K562 (cell line): ENCODE measurements around the gene MAN1A1. TPM values are rescaled to one million over a fixed set of nuclear protein-coding genes. Genes with fewer than 3 reads are reported as not detected.

ENCODE experiments used
- CBFA2T2 ChIP-seq: fragments of 450-650 bp; conservative IDR thresholded peaks from 2 replicates; pipeline ENCODE4 v1.6.1; 2017; ENCODE audit warnings: mild to moderate bottlenecking
- CBFA2T3 ChIP-seq: fragments of 450-650 bp; IDR thresholded peaks from 2 replicates; pipeline ENCODE4 v1.6.1; 2017
- DPF2 ChIP-seq: fragments of 450-650 bp; IDR thresholded peaks from 2 replicates; pipeline ENCODE4 v1.6.1; 2016
- GABPB1 ChIP-seq: sonication (generic); formaldehyde crosslinking; IDR thresholded peaks from 2 replicates; pipeline ENCODE4 v1.8.0; 2022; ENCODE audit warnings: mild to moderate bottlenecking, missing genetic modification reagents
- GATAD2A ChIP-seq: fragments of 450-650 bp; IDR thresholded peaks from 2 replicates; pipeline ENCODE4 v1.6.1; 2017
- HDAC2 ChIP-seq: fragments of 450-650 bp; IDR thresholded peaks from 2 replicates; pipeline ENCODE4 v1.6.1; 2016; ENCODE audit warnings: mild to moderate bottlenecking
- KLF13 ChIP-seq: fragments of 450-650 bp; IDR thresholded peaks from 2 replicates; pipeline ENCODE4 v1.6.1; 2016; ENCODE audit warnings: missing genetic modification characterization, low read depth, mild to moderate bottlenecking, missing compliant biosample characterization, moderate library complexity, borderline replicate concordance
- L3MBTL2 ChIP-seq: fragments of 450-650 bp; IDR thresholded peaks from 2 replicates; pipeline ENCODE4 v1.6.1; 2016; ENCODE audit warnings: mild to moderate bottlenecking, moderate library complexity
- MEIS2 ChIP-seq: fragments of 450-650 bp; IDR thresholded peaks from 2 replicates; pipeline ENCODE4 v1.6.1; 2014; ENCODE audit warnings: mild to moderate bottlenecking; ENCODE audit not compliant: partially characterized antibody
- NCOR1 ChIP-seq: fragments of 450-650 bp; IDR thresholded peaks from 2 replicates; pipeline ENCODE4 v1.6.1; 2016; ENCODE audit warnings: mild to moderate bottlenecking, moderate library complexity
- NR2C1 ChIP-seq, 2 experiments: fragments of 450-650 bp; IDR thresholded peaks; 2 replicates each; pipeline ENCODE4 v1.6.1; 2017; ENCODE audit warnings: mild to moderate bottlenecking in 2 of 2, antibody characterized with exemption in 1 of 2, inconsistent platforms in 1 of 2, missing compliant biosample characterization in 1 of 2, missing genetic modification characterization in 1 of 2
- NR4A1 ChIP-seq, 2 experiments: fragments of 250-450 bp in 1 of 2; fragments of 450-650 bp in 1 of 2; sonication (Bioruptor Pico) in 1 of 2; IDR thresholded peaks; 2 replicates each; pipeline versions ENCODE4 v1.4.0 to v1.6.1; 2016 to 2020; ENCODE audit warnings: mild to moderate bottlenecking in 2 of 2, missing compliant biosample characterization in 1 of 2, missing genetic modification characterization in 1 of 2, moderate library complexity in 1 of 2
- POLR2AphosphoS5 ChIP-seq: IDR thresholded peaks from 2 replicates; pipeline ENCODE4 v1.6.1; 2011; ENCODE audit warnings: mild to moderate bottlenecking, low read depth, low read length, moderate library complexity; ENCODE audit not compliant: control insufficient read depth, insufficient read depth
- RAD21 ChIP-seq, 2 experiments: fragments of 250-450 bp in 1 of 2; fragments of 450-650 bp in 1 of 2; sonication (Bioruptor Pico) in 1 of 2; formaldehyde crosslinking in 1 of 2; IDR thresholded peaks in 1 of 2; conservative IDR thresholded peaks in 1 of 2; 2 replicates each; pipeline versions ENCODE4 v1.4.0 to v1.8.0; 2020 to 2022; ENCODE audit warnings: mild to moderate bottlenecking in 2 of 2, moderate library complexity in 1 of 2
- RBBP5 ChIP-seq: fragments of 200-600 bp; sonication (generic); IDR thresholded peaks from 2 replicates; pipeline ENCODE4 v1.6.1; 2012; ENCODE audit warnings: borderline replicate concordance, mild to moderate bottlenecking, low read length, control low read depth, inconsistent platforms; ENCODE audit not compliant: insufficient read depth, poor library complexity, severe bottlenecking
- RBM34 ChIP-seq: fragments of 200-400 bp; formaldehyde crosslinking; IDR thresholded peaks from 2 replicates; pipeline ENCODE4 v1.6.1; 2018; ENCODE audit warnings: low read length, borderline replicate concordance; ENCODE audit not compliant: insufficient read depth
- SMARCA4 ChIP-seq: fragments of 450-650 bp; IDR thresholded peaks from 2 replicates; pipeline ENCODE4 v1.6.1; 2016
- TEAD4 ChIP-seq, 2 experiments: sonication (generic) in 1 of 2; formaldehyde crosslinking in 1 of 2; IDR thresholded peaks; 2 replicates each; pipeline versions ENCODE4 v1.6.1 to v1.8.0; 2012 to 2022; ENCODE audit warnings: borderline replicate concordance in 1 of 2, inconsistent platforms in 1 of 2, low read length in 1 of 2, mild to moderate bottlenecking in 1 of 2, missing genetic modification reagents in 1 of 2
- ZNF224 ChIP-seq: sonication (generic); formaldehyde crosslinking; IDR thresholded peaks from 2 replicates; pipeline ENCODE4 v1.8.0; 2022; ENCODE audit warnings: mild to moderate bottlenecking, missing genetic modification reagents
- ZNF436 ChIP-seq: fragments of 250-450, 450-650 bp; sonication (Bioruptor Pico); formaldehyde crosslinking; IDR thresholded peaks from 2 replicates; pipeline ENCODE4 v1.7.0; 2020; ENCODE audit warnings: mild to moderate bottlenecking
- ZNF780A ChIP-seq: fragments of 250-450 bp; sonication (Bioruptor Pico); IDR thresholded peaks from 2 replicates; pipeline ENCODE4 v1.5.0; 2021; ENCODE audit warnings: mild to moderate bottlenecking
- polyA plus RNA-seq, 8 experiments: library from polyadenylated mRNA; depleted of rRNA in 4 of 8; stranded (reverse) in 5 of 8; unstranded in 3 of 8; fragments of >200 nt; fragmentation: Nextera tagmentation in 2 of 8; fragmentation: Illumina TruSeq in 1 of 8; extraction: Ambion mirVana in 2 of 8; extraction: Trizol in 1 of 8; gene quantifications; 2 replicates each; pipeline versions ENCODE4 v1.2.1 to v1.2.3, GENCODE V29; 2011 to 2014; ENCODE audit warnings: inconsistent platforms in 1 of 8, missing spikeins in 1 of 8
- total RNA-seq, 7 experiments: library from RNA; depleted of rRNA in 6 of 7; stranded (reverse); fragments of >200 nt in 6 of 7; fragmentation: Illumina TruSeq in 2 of 7; extraction: Trizol in 2 of 7; gene quantifications; 2 replicates each; pipeline versions ENCODE4 v1.2.1 to v1.2.3, GENCODE V29; 2011 to 2021; ENCODE audit warnings: low replicate concordance in 1 of 7
- TF ChIP-seq, protein P1 (sequence below): fragments of 250-450 bp; sonication (Bioruptor Pico); IDR thresholded peaks from 2 replicates; pipeline ENCODE4 v1.5.0; 2020; ENCODE audit warnings: mild to moderate bottlenecking
- TF ChIP-seq, protein P2 (sequence below): fragments of 450-650 bp; formaldehyde crosslinking; conservative IDR thresholded peaks from 2 replicates; pipeline ENCODE4 v1.4.0; 2022; ENCODE audit warnings: mild to moderate bottlenecking, missing genetic modification characterization
- TF ChIP-seq, protein P3 (sequence below), 2 experiments: fragments of 450-650 bp; conservative IDR thresholded peaks; 2 replicates each; pipeline ENCODE4 v1.6.1; 2017; ENCODE audit warnings: mild to moderate bottlenecking in 2 of 2, moderate library complexity in 2 of 2

Gene MAN1A1
- total and polyA plus RNA-seq, 9 of the 15 experiments (the other 6 are each of a cell fraction or from before 2014, with no cell fraction given): 24.5 to 78.4 (median 59.7) TPM

DNA sequence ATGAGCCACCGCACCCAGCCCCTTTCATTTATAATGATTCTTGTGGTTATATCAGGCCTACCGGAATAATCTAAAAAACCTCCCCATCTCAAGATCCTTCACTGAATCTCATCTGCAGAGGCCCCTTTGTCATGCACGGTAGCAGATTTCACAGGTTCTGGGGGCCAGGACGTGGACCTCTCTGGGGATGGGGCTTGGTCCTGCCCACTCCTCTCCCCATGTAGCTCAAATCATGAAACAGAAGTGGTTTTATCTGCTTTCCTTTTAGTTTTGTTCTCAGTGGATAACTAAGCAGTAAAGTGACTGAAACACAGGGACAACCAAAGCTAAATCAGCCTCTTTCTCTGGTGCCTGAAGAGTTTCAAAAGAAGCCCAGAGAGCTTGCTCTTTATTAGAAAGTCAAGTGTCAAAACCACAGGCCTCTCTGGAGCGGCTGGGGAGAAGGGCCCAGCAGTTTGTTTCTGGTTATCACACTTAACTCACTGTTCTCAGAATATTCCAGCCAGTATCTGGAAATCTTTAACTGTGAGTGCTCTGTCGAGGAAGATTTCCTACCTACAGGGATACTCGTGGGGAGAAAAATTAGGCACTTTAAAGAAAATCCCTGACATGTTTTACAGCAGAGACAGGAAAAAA, 210.5 kb downstream of the MAN1A1 start (continued):
- TF ChIP-seq RBM34: no peak
- TF ChIP-seq NCOR1: peak; percentile 69
- peak in 1 of 2 experiments; percentile 31; a peak in 2 of 4 replicates for TF ChIP-seq RAD21 (CRISPR knock-in tag; conservative IDR thresholded peaks at IDR 0.05 in 1 of 2, IDR thresholded peaks at IDR 0.05 in 1 of 2)
- TF ChIP-seq DPF2: peak; percentile 78
- TF ChIP-seq ZNF780A (CRISPR knock-in tag): no peak
- no peak for TF ChIP-seq GABPB1
- TF ChIP-seq POLR2AphosphoS5: peak; percentile 32; the same call in 1 of the 2 replicates
- peak; percentile 82 for TF ChIP-seq CBFA2T3
- TF ChIP-seq, protein P1, sequence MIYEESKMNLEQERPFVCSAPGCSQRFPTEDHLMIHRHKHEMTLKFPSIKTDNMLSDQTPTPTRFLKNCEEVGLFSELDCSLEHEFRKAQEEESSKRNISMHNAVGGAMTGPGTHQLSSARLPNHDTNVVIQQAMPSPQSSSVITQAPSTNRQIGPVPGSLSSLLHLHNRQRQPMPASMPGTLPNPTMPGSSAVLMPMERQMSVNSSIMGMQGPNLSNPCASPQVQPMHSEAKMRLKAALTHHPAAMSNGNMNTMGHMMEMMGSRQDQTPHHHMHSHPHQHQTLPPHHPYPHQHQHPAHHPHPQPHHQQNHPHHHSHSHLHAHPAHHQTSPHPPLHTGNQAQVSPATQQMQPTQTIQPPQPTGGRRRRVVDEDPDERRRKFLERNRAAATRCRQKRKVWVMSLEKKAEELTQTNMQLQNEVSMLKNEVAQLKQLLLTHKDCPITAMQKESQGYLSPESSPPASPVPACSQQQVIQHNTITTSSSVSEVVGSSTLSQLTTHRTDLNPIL (CRISPR knock-in tag): no peak
- peak; percentile 64; the same call in 1 of the 2 replicates for TF ChIP-seq CBFA2T2
- TF ChIP-seq ZNF436 (CRISPR knock-in tag): no peak
- 0 out of 2 replicates have a peak, but pooled peaks have one; percentile 50 for TF ChIP-seq HDAC2
- 0 out of 2 replicates have a peak, but pooled peaks have one; percentile 17 for TF ChIP-seq KLF13 (tag)
- TF ChIP-seq, protein P2, sequence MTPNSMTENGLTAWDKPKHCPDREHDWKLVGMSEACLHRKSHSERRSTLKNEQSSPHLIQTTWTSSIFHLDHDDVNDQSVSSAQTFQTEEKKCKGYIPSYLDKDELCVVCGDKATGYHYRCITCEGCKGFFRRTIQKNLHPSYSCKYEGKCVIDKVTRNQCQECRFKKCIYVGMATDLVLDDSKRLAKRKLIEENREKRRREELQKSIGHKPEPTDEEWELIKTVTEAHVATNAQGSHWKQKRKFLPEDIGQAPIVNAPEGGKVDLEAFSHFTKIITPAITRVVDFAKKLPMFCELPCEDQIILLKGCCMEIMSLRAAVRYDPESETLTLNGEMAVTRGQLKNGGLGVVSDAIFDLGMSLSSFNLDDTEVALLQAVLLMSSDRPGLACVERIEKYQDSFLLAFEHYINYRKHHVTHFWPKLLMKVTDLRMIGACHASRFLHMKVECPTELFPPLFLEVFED (CRISPR knock-in tag): no peak
- TF ChIP-seq TEAD4 (IDR thresholded peaks at IDR 0.05; ENCODE audit: low read length): peak; percentile 80; the same call in 1 of the 2 replicates
- TF ChIP-seq TEAD4 (CRISPR knock-in tag; IDR thresholded peaks at IDR 0.05; ENCODE audit: borderline replicate concordance): no peak
- TF ChIP-seq RBBP5: peak; percentile 26
- peak; percentile 32 for TF ChIP-seq MEIS2
- TF ChIP-seq L3MBTL2: peak; percentile 72; the same call in 1 of the 2 replicates
- peak; percentile 83 for TF ChIP-seq SMARCA4
- TF ChIP-seq NR4A1 (CRISPR knock-in tag; IDR thresholded peaks at IDR 0.05): no peak
- 0 out of 2 replicates have a peak, but pooled peaks have one; percentile 71 for TF ChIP-seq NR4A1 (tag; IDR thresholded peaks at IDR 0.05)
- peak; percentile 21; the same call in 1 of the 2 replicates for TF ChIP-seq GATAD2A
- no peak for TF ChIP-seq ZNF224 (CRISPR knock-in tag)
- TF ChIP-seq, protein P3, sequence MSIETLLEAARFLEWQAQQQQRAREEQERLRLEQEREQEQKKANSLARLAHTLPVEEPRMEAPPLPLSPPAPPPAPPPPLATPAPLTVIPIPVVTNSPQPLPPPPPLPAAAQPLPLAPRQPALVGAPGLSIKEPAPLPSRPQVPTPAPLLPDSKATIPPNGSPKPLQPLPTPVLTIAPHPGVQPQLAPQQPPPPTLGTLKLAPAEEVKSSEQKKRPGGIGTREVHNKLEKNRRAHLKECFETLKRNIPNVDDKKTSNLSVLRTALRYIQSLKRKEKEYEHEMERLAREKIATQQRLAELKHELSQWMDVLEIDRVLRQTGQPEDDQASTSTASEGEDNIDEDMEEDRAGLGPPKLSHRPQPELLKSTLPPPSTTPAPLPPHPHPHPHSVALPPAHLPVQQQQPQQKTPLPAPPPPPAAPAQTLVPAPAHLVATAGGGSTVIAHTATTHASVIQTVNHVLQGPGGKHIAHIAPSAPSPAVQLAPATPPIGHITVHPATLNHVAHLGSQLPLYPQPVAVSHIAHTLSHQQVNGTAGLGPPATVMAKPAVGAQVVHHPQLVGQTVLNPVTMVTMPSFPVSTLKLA (conservative IDR thresholded peaks at IDR 0.05): 0 out of 4 replicates have a peak, but pooled peaks of 1 of the 2 experiments have one; percentile 44
- TF ChIP-seq NR2C1 (IDR thresholded peaks at IDR 0.05): no peak
- TF ChIP-seq NR2C1 (tag; IDR thresholded peaks at IDR 0.05): peak; percentile 45
